Upper lobe of left lung (tissue), 6 donors: ENCODE results near the gene PEMT. TPM values are rescaled to one million over a fixed set of nuclear protein-coding genes. Genes with fewer than 3 reads are reported as not detected.
A peak's percentile ranks its signal among the peaks of the same experiment; 100 is the strongest.

Experiments
- ATAC-seq, 2 donors: fragments of 200-7000 bp; cut with Tn5 transposase; one replicate each; pipeline ENCODE4 v1.9.1; 2022; ENCODE audit warnings: mild to moderate bottlenecking in 2 of 2, moderate library complexity in 2 of 2; ENCODE audit not compliant: low FRiP score in 2 of 2
- DNase-seq, 2 donors: peaks; one replicate each; pipeline ENCODE4 v3.0.0-alpha.2; 2019 to 2020
- H3K27ac ChIP-seq, 4 donors: fragments of 200-600 bp; sonication (generic); one replicate each; pipeline ENCODE4 v1.5.1; 2016 to 2019
- H3K27me3 ChIP-seq, 4 donors: fragments of 200-600 bp; sonication (generic); one replicate each; pipeline ENCODE4 v1.5.1; 2017 to 2019
- H3K36me3 ChIP-seq, 4 donors: fragments of 200-600 bp; sonication (generic); one replicate each; pipeline ENCODE4 v1.5.1; 2016 to 2019
- H3K4me1 ChIP-seq, 4 donors: fragments of 200-600 bp; sonication (generic); one replicate each; pipeline ENCODE4 v1.5.1; 2018 to 2019
- H3K4me3 ChIP-seq, 4 donors: fragments of 200-600 bp; sonication (generic); one replicate each; pipeline ENCODE4 v1.5.1; 2017 to 2019; ENCODE audit warnings: mild to moderate bottlenecking in 2 of 4, moderate library complexity in 1 of 4
- H3K9me3 ChIP-seq, 4 donors: fragments of 200-600 bp; sonication (generic); one replicate each; pipeline ENCODE4 v1.5.1; 2018 to 2019
- EP300 ChIP-seq, 4 donors: sonication (generic); formaldehyde crosslinking; IDR thresholded peaks; one replicate each; pipeline ENCODE4 v1.5.1; 2017; ENCODE audit warnings: antibody characterized with exemption in 4 of 4, control low read depth in 2 of 4
- POLR2A ChIP-seq, 4 donors: fragments of 450-650 bp; IDR thresholded peaks; one replicate each; pipeline ENCODE4 v1.5.1; 2016 to 2017; ENCODE audit warnings: antibody characterized with exemption in 4 of 4, mild to moderate bottlenecking in 2 of 4
- POLR2AphosphoS5 ChIP-seq, 2 donors: sonication (generic); formaldehyde crosslinking; IDR thresholded peaks; one replicate each; pipeline ENCODE4 v1.5.1; 2017; ENCODE audit warnings: antibody characterized with exemption in 2 of 2
- WGBS, 2 donors: methylation state at CpG; one replicate each; pipeline ENCODE4 v1.1.5; 2017 to 2018; 5-methylcytosine and 5-hydroxymethylcytosine counted together
- total RNA-seq, 6 donors: library from RNA; depleted of rRNA in 4 of 6; stranded (reverse); fragments of >200 nt in 4 of 6; gene quantifications; one replicate each; pipeline versions ENCODE4 v1.1.0 to v1.2.1, GENCODE V29; 2016 to 2021
- TF ChIP-seq, protein P1 (sequence below), 6 experiments: fragments of 450-650 bp in 4 of 6; fragments of 200-600 bp in 2 of 6; sonication (generic) in 2 of 6; IDR thresholded peaks; one replicate each; pipeline ENCODE4 v1.5.1; 2016 to 2019; ENCODE audit warnings: antibody characterized with exemption in 6 of 6
- donor health status: DM: no; HTN: no; CAD: no; lungs with moderate emphysema.
- donor health status: DM: no; HTN: yes; CAD: no; lungs with severe emphysema.

The PEMT gene
- total RNA-seq, 6 donors from 2014 or later, result 16.6 to 44.9 (median 32.2) TPM

DNA sequence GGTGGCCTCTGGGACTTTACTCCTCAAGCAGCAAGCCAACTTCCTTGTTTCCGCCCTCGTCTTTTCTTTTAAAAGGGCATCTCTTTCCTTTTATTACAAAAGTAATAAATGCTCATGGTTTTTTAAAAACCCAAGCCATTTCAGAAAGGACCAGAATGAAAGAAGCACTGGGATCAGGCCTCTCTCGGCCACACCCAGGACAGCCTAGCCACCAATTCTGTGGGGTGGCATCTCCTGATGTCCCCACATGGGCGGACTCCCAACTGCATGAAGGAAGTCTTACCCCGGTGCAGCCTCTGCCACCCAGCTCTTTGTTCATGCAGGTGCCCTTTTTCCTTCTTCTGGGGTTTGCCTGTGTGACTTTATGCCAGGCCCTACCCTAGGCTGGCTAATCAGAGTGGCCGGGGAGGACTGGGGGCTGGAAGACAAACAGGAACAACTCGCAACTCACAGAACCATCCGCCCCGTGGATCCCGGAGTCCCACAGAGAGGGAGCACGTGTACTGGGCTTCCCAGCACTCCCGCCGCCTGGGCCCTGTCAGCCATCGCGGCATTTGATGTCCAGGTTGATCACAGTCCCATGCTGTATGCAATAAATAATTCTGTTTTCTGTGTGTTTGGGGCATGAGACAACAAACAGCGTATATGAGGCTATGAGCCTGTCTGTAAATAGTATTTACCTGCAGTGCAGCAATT is 92.8 kb downstream of the PEMT start:
- H3K36me3 ChIP-seq, result no peaks in the 10 kb centered on the region
- no peaks in the 10 kb centered on the region for H3K27me3 ChIP-seq
- H3K4me1 ChIP-seq, result peaks cover 5 to 27% (median 22%) of the 10 kb centered on the region in 4 donors
- ATAC-seq (no peak), DNase-seq (no peak)
- TF ChIP-seq, protein P1, sequence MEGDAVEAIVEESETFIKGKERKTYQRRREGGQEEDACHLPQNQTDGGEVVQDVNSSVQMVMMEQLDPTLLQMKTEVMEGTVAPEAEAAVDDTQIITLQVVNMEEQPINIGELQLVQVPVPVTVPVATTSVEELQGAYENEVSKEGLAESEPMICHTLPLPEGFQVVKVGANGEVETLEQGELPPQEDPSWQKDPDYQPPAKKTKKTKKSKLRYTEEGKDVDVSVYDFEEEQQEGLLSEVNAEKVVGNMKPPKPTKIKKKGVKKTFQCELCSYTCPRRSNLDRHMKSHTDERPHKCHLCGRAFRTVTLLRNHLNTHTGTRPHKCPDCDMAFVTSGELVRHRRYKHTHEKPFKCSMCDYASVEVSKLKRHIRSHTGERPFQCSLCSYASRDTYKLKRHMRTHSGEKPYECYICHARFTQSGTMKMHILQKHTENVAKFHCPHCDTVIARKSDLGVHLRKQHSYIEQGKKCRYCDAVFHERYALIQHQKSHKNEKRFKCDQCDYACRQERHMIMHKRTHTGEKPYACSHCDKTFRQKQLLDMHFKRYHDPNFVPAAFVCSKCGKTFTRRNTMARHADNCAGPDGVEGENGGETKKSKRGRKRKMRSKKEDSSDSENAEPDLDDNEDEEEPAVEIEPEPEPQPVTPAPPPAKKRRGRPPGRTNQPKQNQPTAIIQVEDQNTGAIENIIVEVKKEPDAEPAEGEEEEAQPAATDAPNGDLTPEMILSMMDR (IDR thresholded peaks at IDR 0.05), result no peak
- TF ChIP-seq EP300 (IDR thresholded peaks at IDR 0.05) (no peak), POLR2AphosphoS5 (IDR thresholded peaks at IDR 0.05) (no peak), POLR2A (IDR thresholded peaks at IDR 0.05) (no peak)
- no peaks in the 10 kb centered on the region for H3K9me3 ChIP-seq
- no peak overlapping the region for H3K4me3 ChIP-seq
- no peak overlapping the region for H3K27ac ChIP-seq
- 88 to 91% methylated on average over 16 of the region's 16 CpGs for WGBS, 2 donors

DNA sequence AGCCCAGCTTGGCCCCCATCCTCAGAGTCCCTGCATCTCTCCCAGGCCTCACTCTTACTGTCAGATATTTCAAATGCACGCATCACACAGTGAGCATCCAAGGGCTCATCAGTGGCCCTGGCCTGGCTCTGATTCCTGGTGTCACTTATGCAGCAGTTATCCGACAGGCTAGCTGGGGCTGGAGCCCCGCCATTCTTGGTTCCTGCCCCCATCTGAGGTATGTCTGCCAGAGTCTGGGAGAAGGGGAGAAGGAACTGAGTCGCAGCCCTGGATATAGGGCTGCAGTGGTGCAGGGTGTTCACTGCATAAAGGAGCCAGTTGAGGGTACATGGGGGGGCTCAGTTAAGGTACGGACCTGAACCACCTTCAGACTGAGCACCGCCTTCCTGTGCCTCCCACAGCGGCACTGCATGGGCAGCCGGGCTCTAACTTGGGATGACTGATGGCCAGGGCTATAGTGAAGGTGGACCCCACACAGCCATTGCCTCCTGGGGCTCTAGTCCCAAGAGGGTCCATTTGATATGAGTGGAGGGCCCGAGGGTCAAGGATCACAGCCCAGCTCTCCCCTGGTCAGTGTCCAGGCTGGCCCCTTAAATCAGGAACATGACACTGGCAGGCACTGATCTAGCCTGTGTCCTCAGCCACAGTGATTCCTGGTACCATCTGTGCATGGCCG is 93.5 kb downstream of the PEMT start:
- Histone ChIP-seq H3K27ac (no peak overlapping the region), H3K9me3 (no peaks in the 10 kb centered on the region), H3K4me3 (no peak overlapping the region), H3K36me3 (no peaks in the 10 kb centered on the region), H3K4me1 (peaks cover 5 to 27% (median 22%) of the 10 kb centered on the region in 4 donors), H3K27me3 (no peaks in the 10 kb centered on the region)
- DNase-seq (no peak), ATAC-seq (no peak)
- 94 to 96% methylated on average over 8 to 10 of the region's 10 CpGs for WGBS, 2 donors
- TF ChIP-seq, protein P1 (IDR thresholded peaks at IDR 0.05), result no peak
- TF ChIP-seq POLR2AphosphoS5 (IDR thresholded peaks at IDR 0.05) (no peak), POLR2A (IDR thresholded peaks at IDR 0.05) (no peak), EP300 (IDR thresholded peaks at IDR 0.05) (no peak)

DNA sequence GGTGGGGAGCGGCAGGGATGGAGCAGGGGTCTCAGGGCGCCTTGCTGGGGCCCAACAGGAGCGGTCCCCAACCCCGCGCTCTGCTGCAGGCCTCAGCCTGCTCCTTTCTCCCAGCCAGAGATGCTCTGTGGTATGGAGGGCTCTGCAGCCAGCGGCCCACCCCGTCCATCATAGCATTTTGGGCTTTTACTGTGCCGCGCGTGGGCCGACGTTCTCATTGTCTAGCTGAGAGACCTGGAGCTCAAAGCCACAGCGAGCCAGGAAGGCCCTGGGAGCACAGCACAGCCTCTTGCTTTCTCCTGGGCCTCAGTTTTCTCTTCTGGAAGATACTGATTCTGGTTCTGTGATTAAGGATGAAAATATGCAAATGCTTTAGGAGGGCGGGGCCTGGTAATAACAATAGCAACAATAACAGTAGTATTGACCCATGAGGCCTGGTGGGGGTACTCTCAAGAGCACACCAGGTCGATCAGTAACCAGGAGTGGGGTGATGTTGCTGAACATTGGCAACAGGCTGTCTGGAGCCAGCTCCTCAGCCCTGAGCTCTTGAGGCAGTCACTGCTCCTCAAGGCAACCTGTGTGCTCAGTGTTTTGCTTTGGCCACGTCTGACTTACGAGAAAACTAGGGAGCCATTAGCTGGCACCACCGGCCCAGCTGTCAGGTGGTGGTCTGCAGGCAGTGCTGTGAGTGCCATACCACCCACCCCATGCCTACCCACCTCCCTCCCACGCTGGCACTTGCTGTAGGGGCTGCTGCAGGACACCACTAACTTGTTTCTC is 94.3 kb downstream of the PEMT start:
- TF ChIP-seq, protein P1 (IDR thresholded peaks at IDR 0.05), result no peak
- TF ChIP-seq POLR2A (IDR thresholded peaks at IDR 0.05) (no peak), EP300 (IDR thresholded peaks at IDR 0.05) (no peak), POLR2AphosphoS5 (IDR thresholded peaks at IDR 0.05) (no peak)
- DNase-seq, result no peak
- Histone ChIP-seq H3K4me3 (peak overlapping the region in 3 of 4 donors; percentile 65 to 79 (median 69)), H3K4me1 (peaks cover 5 to 27% (median 22%) of the 10 kb centered on the region in 4 donors), H3K27me3 (no peaks in the 10 kb centered on the region), H3K9me3 (no peaks in the 10 kb centered on the region), H3K27ac (peak overlapping the region in 3 of 4 donors; percentile 86 to 88 (median 86)), H3K36me3 (peaks cover 0 to 3% (median 2%) of the 10 kb centered on the region in 4 donors)
- WGBS, 2 donors, result 45 to 56% methylated on average over 15 to 18 of the region's 19 CpGs
- no peak for ATAC-seq

DNA sequence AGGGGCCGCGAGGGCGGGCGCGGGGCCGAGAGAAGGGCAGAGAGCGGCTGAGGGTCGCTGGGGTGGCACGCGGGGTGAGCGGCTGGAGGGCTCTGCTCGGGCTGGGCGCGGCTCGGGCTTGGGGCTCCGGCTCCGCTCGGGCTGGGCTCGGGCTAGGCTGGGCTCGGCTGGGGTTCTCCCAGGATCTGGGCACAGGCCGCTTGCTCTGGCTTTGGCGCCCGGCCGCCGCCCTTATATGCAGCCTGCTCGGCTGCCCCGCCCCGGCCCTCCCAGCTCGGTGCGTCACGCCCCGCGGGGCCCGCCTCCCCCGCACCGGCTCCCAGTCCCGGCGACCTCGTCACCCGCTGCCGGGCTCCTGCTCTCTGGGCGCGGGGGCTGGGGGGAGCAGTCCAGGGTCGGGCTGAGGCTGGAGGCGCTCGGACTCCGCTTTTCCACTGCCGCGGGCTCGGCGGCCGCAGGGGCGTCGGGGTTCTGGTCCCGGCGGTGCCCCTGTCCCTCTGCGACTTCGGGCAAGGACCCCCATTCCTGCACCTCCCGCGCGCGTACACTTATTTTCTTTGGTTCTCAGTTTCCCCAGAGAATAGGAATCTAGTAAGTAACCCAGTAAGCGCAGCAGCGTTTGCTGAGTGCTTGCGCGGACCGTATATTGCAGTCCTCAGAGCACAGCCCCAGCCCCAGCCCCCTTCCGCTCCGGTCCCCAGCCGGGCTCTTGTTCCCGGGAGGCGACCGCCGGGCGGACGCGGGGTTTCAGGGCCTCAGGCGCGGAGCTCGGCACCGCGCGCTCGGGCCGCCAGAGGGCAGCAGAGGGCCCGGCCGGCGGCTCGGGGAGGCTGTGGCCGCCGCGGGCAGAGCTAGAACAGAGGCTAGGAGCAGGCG is 95.1 kb downstream of the PEMT start, which contains the start of gene RASD1:
RASD1 (minus strand) TSS at position 207 of the 876 bp plus-strand sequence. CDS start 214 bp downstream, outside the sequence.
- Histone ChIP-seq H3K4me1 (peaks cover 5 to 27% (median 22%) of the 10 kb centered on the region in 4 donors), H3K9me3 (no peaks in the 10 kb centered on the region), H3K27ac (peak within 1 kb of the TSS; percentile 86 to 88 (median 87)), H3K27me3 (no peaks in the 10 kb centered on the region), H3K36me3 (peaks cover 0 to 11% (median 10%) of the 10 kb centered on the region in 4 donors), H3K4me3 (peak within 1 kb of the TSS; percentile 59 to 79 (median 67))
- ATAC-seq, result peak; percentile 91 to 95
- WGBS, 2 donors, result 0 to 1% methylated on average over 6 to 63 of the region's 93 CpGs
- DNase-seq, result peak; percentile 92 to 98
- TF ChIP-seq POLR2A (IDR thresholded peaks at IDR 0.05) (peak in 3 of 4 donors; percentile 96 to 100 (median 98)), POLR2AphosphoS5 (IDR thresholded peaks at IDR 0.05) (peak; percentile 79 to 99), EP300 (IDR thresholded peaks at IDR 0.05) (peak in 1 of 4 donors; percentile 57)
- TF ChIP-seq, protein P1 (IDR thresholded peaks at IDR 0.05), result peak; percentile 97 to 99 (median 98)
